Measurements from ENCODE around the gene KNL1.

Gene KNL1

DNA sequence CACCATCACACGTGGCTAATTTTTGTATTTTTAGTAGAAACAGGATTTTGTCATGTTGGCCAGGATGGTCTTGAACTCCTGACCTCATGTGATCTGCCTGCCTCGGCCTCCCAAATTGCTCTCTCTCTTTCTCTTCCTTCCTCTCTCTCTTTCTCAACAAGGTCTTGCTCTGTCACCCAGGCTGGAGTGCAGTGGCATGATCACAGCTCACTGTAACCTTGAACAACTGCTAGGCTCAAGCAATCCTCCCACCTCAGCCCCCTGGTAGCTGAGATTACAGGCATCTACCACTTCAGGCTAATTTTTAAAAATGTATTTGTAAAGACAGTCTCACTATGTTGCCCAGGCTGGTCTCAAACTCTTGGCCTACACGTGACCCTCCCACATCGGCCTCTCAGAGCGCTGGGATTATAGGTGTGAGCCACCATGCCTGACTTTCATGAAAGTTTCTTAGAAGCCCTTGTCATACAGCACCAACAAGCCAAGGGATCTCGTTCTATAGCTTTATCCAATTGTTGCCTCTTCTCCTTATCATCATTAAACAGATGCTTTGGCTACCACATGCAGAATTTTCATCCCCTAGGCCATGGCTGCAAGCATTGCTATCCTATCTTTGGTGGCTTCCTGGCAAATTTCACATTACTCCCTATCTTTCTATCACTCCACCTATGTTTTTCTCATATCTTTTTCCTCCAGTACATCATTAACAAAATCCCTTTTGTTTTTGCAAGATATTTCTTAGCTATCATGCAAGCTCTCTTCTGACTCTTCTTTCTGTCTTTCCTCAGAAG lies 34.9 kb upstream of the KNL1 start:
- TF ChIP-seq, protein P1, sequence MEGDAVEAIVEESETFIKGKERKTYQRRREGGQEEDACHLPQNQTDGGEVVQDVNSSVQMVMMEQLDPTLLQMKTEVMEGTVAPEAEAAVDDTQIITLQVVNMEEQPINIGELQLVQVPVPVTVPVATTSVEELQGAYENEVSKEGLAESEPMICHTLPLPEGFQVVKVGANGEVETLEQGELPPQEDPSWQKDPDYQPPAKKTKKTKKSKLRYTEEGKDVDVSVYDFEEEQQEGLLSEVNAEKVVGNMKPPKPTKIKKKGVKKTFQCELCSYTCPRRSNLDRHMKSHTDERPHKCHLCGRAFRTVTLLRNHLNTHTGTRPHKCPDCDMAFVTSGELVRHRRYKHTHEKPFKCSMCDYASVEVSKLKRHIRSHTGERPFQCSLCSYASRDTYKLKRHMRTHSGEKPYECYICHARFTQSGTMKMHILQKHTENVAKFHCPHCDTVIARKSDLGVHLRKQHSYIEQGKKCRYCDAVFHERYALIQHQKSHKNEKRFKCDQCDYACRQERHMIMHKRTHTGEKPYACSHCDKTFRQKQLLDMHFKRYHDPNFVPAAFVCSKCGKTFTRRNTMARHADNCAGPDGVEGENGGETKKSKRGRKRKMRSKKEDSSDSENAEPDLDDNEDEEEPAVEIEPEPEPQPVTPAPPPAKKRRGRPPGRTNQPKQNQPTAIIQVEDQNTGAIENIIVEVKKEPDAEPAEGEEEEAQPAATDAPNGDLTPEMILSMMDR (IDR thresholded peaks at IDR 0.05) = no peak

DNA sequence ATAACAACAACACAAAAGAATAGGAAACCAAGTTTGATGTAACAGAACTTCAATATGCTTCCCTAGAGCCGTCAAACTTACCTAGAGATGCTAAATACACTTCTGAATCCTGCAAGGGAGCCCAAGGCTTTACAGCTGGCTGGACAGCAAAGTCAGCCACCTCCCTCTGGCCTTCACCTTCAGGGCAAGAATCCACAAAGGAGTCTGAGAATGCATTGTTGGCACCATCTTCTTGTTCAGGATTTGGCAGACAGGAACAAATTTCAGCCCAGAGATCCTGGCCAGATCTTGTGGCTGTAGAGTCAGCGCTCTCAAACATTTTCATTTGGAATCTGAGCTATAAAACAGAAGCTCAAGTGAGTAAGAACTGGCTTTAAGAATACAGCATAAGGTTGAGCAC lies 31.4 kb upstream of the KNL1 start:
- TF ChIP-seq, protein P1 (IDR thresholded peaks at IDR 0.05) = no peak

DNA sequence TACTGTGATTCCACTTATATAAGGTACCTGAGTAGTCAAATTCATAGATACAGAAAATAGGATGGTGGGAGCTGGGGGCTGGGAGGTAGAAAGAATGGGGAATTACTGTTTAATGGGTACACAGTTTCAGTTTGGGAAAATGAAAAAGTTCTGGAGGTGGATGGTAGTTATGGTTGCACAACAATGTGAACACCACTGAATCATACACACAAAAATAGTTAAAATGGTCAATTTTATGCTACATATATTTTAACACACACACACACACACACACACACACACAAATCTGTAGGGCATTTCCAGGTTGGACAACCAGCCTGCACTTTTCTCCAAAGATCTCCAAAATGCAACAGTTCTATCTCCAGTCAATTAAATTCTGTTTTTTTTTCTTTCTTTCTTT lies 30.6 kb upstream of the KNL1 start:
- TF ChIP-seq, protein P1 (IDR thresholded peaks at IDR 0.05) = no peak

DNA sequence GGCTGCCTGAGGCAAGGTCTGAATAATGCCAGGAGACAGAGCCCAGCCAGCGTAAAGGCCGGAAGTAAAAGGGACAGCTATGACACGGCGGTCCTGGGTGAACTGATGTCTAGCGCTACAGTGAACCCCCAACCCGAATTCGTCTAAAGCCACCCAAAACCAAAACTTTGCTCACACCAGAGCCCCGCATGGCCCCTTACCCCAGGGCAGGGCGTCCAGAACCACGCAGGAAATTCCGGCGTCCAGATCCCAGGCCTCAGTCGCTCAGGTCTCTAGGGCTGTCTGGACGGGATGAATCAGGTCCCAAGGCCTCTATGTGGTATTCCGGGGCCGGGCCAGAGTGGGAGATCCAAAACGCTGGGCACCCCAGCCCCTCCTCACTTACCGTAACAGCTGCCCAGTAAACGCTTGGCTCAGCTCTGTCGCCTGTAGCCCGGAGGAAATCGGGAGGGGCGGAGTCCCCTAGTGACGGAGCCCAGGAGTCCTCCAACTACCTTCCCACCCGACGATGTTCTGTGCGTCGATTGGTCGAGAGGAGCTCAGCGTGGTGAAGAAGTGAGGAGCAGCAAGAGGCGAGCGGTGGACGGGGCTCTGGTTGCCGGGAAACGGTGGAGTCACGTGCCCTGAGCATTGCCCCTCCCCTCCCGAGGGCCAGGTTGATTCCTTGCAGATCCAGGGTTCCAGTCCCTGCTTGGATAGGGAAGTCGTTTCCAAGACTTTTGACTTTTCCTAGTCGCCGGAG lies 29.3 kb upstream of the KNL1 start, which contains the start of gene CCDC32:
CCDC32 (minus strand) TSS at position 452 of the 742 bp plus-strand sequence. CDS start 2,027 bp downstream, outside the sequence.
- TF ChIP-seq, protein P1 (IDR thresholded peaks at IDR 0.05) = no peak

DNA sequence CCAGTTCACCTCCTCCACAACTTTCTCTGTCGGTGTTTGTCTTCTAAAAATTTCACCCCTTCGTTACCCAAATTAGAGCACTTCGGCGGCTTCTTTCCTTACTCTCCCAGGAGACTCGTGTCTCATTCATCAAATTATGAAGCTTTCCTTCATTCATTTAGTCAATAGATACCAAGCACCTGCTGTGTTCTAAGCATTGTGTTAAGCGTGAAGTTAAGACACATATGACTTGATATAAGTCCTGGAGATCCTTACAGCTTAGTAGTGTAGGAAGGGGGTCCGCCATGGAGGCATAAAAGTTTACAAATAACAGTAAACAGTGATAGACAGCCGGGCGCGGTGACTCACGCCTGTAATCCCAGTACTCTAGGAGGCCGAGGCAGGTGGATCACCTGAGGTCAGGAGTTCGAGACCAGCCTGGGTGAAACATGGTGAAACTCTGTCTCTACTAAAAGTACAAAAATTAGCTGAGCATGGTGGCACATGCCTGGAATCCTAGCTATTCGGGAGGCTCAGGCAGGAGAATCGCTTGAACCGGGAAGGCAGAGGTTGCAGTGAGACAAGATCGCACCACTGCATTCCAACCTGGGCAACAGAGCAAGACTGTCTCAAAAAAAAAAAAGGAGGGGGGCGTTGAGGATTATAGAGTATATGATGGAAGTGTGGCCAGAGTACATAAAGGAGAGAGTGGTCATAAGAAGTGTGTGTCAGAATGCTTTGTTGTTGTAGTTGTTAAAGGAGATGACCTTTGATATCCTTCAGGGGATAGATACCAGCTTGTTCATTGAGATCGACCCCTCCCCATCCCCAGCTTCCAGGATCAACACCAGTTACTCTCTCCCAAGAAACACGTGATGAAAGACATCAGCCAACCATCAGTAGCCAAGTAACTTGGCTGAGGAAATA lies 28.5 kb upstream of the KNL1 start:
- TF ChIP-seq, protein P1 (IDR thresholded peaks at IDR 0.05) = no peak

DNA sequence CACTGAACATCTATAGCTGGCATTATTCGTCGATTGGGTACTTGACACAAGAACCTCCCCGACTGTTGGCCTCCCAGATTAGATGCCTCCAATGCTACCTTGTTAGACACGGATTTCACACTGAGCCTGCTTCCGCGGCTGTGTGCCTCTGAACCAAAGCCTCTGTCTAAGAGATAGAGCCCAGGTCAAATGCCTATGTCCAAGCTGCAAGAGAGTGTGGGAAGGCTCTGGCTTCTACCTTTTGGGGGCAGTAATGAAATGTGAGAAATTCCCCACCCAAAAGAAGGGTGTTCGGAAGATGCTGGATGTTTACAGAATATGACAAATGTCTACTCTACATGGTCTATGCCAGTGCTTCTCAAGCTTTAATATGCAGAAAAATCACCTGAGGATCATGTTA lies 26.9 kb upstream of the KNL1 start:
- TF ChIP-seq, protein P1 (IDR thresholded peaks at IDR 0.05) = no peak
